ENCODE data around the gene SYNDIG1L. TPM values are rescaled to one million over a fixed set of nuclear protein-coding genes. Genes with fewer than 3 reads are reported as not detected.

The SYNDIG1L gene
- polyA plus RNA-seq, 3 donors from 2014 or later: not detected

DNA sequence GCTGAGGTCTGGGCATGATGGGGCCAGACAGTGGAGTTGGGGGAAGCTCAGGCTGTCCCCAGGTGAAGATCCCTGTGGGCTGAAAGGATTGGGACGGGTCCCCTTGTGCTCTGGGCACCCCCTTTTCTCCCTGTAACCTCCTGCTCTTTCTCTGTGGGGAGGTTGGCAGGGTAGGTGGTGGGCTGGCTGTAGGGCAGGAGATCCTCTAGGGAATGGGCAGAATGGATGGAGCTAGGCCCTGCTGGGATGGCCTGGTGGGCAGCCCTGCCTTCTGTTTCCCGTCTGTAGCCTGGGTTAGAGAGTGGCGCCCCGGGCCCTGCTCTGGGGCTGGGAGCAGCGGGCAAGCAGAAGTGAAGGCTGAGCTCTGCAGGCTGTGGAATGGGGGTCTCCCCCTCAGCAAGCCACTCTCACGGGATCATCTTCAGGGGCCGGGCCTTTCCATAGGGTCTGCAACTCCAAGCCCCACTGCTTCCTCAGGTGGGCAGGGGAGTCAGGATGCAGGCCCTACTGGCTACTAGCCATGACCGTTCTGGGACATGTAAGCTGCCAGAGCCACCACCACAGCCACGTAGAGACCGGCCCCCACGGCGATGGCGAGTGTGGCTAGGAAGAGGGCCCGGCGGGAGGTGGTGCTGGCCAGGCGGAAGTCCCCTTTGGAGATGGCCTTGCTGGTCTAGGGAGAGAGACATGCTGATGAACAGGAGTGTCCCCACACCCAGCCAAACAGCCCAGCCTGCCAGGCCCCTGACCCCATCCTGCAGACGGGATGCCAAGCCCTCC is 18.8 kb downstream of the SYNDIG1L start:
- no peak for DNase-seq
- H3K9me3 Mint-ChIP-seq: no peaks in the 10 kb centered on the region
- H3K27me3 Mint-ChIP-seq (ENCODE audit: low read depth in 3 of 3): peaks cover 3 to 7% (median 4%) of the 10 kb centered on the region in 3 donors
- no peak overlapping the region for H3K27ac Mint-ChIP-seq
- no peaks in the 10 kb centered on the region for H3K36me3 Mint-ChIP-seq
- no peak overlapping the region for H3K4me3 Mint-ChIP-seq
- H3K4me1 Mint-ChIP-seq: peaks cover 9 to 10% of the 10 kb centered on the region in 2 donors

DNA sequence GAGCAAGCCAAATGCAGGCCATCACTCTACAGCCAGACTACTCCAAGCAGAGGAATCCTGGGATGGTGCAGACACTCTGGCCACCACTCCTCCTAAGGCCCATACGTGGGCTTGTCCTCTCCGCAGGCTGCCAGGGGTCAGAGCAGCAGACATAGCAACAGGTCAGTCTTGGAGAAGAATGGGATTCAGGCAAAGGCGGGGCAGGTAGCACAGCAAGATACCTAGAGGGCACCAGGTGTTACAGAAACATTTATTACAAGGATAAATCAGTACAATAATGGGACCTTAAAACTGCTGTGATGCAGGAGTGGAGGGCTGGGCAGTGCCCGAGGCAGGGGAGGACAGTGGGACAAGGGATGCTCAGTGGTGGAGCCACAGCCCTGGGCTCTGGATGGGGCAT is 20.3 kb downstream of the SYNDIG1L start:
- no peak for DNase-seq
- H3K4me3 Mint-ChIP-seq: no peak overlapping the region
- H3K36me3 Mint-ChIP-seq: no peaks in the 10 kb centered on the region
- peaks cover 3 to 7% (median 5%) of the 10 kb centered on the region in 3 donors for H3K27me3 Mint-ChIP-seq (ENCODE audit: low read depth in 3 of 3)
- peaks cover 24 to 26% of the 10 kb centered on the region in 2 donors for H3K4me1 Mint-ChIP-seq
- no peak overlapping the region for H3K27ac Mint-ChIP-seq
- H3K9me3 Mint-ChIP-seq: no peaks in the 10 kb centered on the region

DNA sequence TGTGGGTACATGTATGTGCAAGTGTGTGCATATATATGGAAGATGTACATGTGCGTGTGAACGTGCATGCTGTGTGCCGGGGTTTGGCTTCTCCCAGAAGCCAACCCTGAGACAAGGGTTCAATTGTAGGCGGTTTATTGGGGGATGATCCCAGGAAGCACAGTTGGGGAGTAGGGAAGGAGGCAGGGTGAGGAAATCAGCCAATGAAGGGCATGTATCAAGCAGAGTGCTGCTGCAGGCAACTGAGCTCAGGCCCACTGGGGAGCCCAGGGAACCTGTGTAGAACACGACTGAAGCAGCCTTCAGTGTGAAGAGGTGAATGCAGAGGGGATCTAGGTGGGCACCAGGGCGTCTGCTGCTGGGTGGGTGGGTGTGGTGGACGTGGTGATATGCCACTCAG is 21.6 kb downstream of the SYNDIG1L start:
- Mint-ChIP-seq H3K4me3 (no peak overlapping the region), H3K27ac (peak overlapping the region in 1 of 6 donors; percentile 71), H3K27me3 (ENCODE audit: low read depth in 3 of 3) (peaks cover 0 to 11% (median 2%) of the 10 kb centered on the region in 3 donors), H3K9me3 (no peaks in the 10 kb centered on the region), H3K36me3 (no peaks in the 10 kb centered on the region), H3K4me1 (peaks cover 26 to 31% of the 10 kb centered on the region in 2 donors)
- no peak for DNase-seq

DNA sequence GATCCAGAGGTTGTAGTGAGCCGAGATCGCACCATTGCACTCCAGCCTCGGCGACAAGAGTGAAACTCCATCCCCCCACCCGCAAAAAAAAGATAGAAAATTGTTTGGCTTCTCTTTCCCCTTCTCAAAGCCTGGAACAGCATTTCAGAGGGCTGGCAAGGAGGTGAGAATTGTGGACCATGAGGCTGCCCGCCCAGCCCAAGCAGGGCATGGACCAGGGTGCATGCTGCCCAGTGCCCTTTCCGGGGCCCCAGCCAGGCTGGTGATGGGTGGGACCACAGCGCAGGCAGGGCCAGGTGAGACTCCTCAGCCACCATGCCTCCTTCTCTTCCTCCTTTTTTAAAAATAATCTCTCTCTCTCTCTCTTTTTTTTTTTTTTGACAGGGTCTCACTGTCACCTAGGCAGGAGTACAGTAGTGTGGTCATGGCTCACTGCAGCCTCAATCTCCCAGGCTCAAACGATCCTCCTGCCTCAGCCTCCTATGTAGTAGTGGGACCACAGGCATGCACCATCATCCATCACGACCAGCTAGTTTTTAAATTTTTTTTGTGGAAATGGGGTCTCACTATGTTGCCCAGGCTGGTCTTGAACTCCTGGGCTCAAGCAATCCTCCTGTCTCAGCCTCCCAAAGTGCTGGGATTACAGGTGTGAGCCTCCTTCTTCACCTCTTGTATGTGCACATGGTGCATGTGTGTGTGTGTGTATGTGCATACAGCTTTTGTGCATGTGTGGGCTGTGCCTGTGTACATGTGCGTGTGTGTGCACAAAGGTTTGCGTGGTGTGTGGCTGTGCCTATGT is 22.2 kb downstream of the SYNDIG1L start:
- peaks cover 0 to 9% (median 2%) of the 10 kb centered on the region in 3 donors for H3K27me3 Mint-ChIP-seq (ENCODE audit: low read depth in 3 of 3)
- no peaks in the 10 kb centered on the region for H3K36me3 Mint-ChIP-seq
- no peaks in the 10 kb centered on the region for H3K9me3 Mint-ChIP-seq
- no peak overlapping the region for H3K4me3 Mint-ChIP-seq
- no peak for DNase-seq
- peaks cover 27 to 31% of the 10 kb centered on the region in 2 donors for H3K4me1 Mint-ChIP-seq
- peak overlapping the region in 1 of 6 donors; percentile 71 for H3K27ac Mint-ChIP-seq

DNA sequence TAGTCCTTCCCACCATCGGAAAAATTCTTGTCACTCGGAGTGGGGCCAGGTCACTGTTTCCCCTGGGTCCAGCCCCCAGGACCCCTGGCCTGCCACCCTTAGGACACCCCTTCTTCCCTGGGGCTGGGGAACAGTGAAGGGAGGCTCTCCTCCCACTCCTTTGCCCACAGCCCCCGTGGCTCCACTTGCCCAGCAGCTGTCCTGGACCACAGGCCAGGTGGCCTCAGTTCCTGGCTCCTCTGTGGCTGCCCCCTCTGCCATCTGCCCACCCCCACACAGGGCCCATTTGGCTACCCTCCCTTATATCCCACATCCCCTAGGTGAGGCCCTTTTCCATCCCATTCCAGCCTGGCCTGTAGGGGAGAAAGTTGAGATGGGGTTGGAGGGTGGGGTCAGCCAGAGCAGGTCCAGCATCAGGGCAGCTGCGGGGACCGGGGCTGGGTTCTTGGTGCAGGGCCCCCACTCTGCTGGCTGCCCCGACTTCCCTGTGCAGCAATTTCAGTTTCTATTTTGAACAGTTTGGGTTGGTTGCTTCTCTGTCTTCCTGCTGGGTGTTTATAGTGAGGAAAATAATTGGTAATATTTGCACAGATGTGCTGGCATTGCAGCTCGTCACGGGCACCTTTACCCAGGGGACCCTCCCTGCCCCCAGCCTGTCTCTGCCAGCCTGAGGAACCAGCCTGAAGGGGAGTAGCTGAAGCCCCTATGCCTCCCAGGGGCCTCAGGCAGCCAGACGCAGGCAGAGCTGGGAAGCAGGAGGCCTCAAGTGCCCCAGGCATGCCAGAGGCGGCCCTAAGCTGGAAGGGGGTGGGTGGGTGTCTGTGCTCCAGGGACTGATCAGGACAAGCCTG is 23.4 kb downstream of the SYNDIG1L start:
- Mint-ChIP-seq H3K9me3 (no peaks in the 10 kb centered on the region), H3K4me1 (peaks cover 27 to 31% of the 10 kb centered on the region in 2 donors), H3K4me3 (peak overlapping the region; percentile 28 to 81 (median 78)), H3K27ac (peak overlapping the region; percentile 19 to 89 (median 68)), H3K36me3 (no peaks in the 10 kb centered on the region), H3K27me3 (ENCODE audit: low read depth in 3 of 3) (peaks cover 0 to 9% (median 2%) of the 10 kb centered on the region in 3 donors)
- no peak for DNase-seq

DNA sequence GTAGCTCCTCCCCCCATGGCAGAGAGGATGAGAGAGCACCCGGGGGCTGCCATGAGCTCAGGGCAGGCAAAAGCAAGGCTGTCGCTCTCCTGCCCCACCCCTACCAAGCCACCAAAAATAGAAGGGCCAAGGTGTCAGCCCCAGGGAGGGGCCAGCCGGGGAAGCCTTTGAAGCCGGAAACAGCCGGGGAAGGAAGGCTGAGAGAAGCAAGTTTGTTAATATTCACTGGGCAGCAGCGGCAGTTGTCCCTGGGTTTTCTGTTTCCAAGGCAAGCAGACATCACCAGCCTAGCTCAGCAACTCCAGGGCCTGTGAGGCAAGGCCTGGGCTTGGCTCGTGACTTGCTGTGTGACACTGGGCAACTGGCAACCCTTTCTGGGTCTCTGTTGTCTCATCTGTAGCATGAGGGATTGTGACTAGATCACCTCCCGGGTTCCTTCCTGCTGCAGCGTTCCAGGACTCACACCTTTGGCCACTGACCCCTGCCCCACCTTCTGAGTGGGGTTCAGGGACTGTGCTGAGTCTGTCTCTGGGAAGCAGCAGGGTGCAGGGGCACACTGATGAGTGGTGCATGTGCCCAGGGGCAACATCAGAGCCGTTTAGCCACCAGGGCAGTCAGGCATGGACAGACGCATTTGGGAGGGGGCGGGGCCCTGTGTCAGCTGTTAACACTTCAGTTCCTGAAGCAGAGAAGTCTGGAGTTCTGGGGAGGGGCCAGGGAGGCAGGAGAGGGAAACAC is 24.3 kb downstream of the SYNDIG1L start:
- DNase-seq: peak; percentile 52 to 58 (median 54)
- H3K36me3 Mint-ChIP-seq: no peaks in the 10 kb centered on the region
- H3K9me3 Mint-ChIP-seq: no peaks in the 10 kb centered on the region
- H3K27me3 Mint-ChIP-seq (ENCODE audit: low read depth in 3 of 3): peaks cover 0 to 9% (median 2%) of the 10 kb centered on the region in 3 donors
- peak overlapping the region; percentile 74 to 89 (median 86) for H3K27ac Mint-ChIP-seq
- peaks cover 27 to 31% of the 10 kb centered on the region in 2 donors for H3K4me1 Mint-ChIP-seq
- H3K4me3 Mint-ChIP-seq: peak overlapping the region; percentile 58 to 81 (median 80)

DNA sequence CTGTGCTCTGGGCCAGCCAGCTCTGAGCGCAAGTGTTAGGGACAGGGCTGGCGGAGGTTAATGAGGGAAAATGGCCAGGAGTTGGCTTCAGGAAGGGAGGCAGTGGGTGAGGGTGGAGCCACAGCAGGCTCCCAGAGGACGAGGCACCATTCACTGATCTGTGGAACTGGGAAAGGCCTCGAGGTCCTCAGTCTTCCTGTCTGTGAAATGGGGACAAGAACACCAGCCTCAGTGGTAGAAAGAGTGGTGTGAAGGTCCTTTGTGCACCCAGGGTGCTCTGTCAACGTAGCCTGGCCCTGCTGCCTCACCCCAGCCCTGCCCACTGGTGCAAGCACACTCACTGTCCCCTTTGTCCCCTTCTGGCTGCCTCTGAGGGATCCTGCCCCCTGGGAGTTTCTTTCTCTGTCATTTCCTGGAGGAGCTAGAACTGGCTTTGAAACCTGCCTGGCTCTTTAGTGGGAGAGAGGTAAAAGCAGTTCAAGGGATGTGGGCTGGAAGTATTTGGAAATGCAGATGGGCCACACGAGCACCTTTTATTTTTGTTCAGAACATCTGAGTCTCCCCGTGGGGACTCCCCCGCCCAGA is 25.0 kb downstream of the SYNDIG1L start:
- Mint-ChIP-seq H3K9me3 (no peaks in the 10 kb centered on the region), H3K27ac (peak overlapping the region; percentile 74 to 89 (median 86)), H3K27me3 (ENCODE audit: low read depth in 3 of 3) (peaks cover 0 to 9% (median 3%) of the 10 kb centered on the region in 3 donors), H3K36me3 (no peaks in the 10 kb centered on the region), H3K4me3 (peak overlapping the region; percentile 58 to 81 (median 80)), H3K4me1 (peaks cover 27 to 31% of the 10 kb centered on the region in 2 donors)
- DNase-seq: no peak

DNA sequence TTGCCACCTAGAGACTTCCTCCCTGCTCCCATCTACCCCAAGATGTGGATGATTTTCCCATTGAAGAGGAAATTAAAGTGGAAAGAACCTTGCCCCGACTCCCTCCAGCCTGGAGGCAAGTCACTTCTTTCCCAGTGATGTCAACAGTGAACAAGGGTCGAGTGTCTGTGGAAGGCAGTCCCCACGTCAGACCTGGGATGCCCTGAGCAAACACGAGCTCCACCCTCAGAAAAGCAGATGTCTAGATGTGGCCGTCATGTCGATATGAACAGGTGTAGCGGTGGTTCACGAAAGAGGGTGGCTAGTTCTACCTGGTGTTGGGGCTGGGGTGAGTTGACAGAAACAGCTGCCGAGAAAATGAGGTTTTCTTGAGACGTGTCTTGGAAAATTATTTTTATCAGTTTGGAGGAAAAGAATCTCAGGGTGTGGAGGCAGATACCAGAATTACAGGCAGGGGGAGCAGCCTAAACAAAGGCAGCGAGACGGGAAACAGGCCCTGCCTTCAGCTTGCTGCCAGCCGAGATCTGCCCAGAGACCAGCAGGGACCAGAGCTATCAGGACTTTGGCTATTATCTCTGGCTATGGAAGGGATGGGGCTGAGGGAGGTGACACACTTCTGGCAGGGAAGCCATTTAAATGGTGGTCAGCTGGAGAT is 25.9 kb downstream of the SYNDIG1L start:
- H3K4me1 Mint-ChIP-seq: peaks cover 26 to 31% of the 10 kb centered on the region in 2 donors
- DNase-seq: no peak
- no peaks in the 10 kb centered on the region for H3K9me3 Mint-ChIP-seq
- peaks cover 0 to 5% (median 3%) of the 10 kb centered on the region in 3 donors for H3K27me3 Mint-ChIP-seq (ENCODE audit: low read depth in 3 of 3)
- H3K4me3 Mint-ChIP-seq: peak overlapping the region in 3 of 5 donors; percentile 20 to 56 (median 48)
- peak overlapping the region in 3 of 6 donors; percentile 6 to 45 (median 19) for H3K27ac Mint-ChIP-seq
- no peaks in the 10 kb centered on the region for H3K36me3 Mint-ChIP-seq

DNA sequence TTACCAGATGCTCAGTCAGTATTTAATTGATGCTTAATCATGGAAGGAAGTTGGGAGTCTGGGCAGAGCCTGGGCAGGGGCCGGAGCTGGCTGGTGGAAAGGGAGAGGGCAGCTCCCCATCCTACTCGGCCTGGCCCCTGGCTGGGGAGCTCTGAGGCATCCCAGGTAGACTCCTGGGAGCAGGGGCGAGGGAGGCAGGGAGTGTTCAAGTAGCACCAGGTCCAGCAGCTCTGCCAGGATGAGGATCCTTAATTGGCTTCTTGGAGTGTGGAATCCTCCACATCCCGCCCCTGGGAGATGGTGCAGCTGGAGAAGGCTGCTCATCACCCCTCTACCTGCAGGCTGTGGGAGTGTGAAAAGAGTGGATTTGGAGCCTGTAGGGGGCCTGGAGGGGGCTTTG is 30.9 kb downstream of the SYNDIG1L start:
- H3K36me3 Mint-ChIP-seq: no peaks in the 10 kb centered on the region

DNA sequence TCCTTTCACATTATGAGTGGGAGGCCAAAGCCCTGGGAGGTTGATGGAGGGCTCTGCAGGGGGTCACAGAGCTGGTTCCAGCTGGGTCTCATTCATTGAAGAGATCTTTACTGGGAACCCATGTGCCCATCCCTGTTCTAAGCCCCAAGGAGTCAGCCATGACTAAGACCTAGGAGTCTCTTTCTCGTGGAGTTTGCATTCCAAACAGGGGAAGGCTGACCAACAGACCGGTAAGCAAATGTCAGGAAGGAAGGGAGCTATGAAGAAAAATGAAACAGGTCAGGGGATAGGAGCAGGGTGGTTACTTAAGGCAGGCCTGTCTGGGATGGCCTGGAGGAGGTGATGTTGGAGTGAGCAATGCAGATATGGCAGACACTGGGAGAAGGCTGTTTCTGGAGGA is 31.5 kb downstream of the SYNDIG1L start:
- Mint-ChIP-seq H3K4me3 (no peak overlapping the region), H3K27me3 (ENCODE audit: low read depth in 3 of 3) (peaks cover 2 to 4% (median 2%) of the 10 kb centered on the region in 3 donors), H3K4me1 (peaks cover 0 to 1% of the 10 kb centered on the region in 2 donors), H3K9me3 (no peaks in the 10 kb centered on the region), H3K27ac (no peak overlapping the region), H3K36me3 (no peaks in the 10 kb centered on the region)
- DNase-seq: no peak

More for the DNA sequence above, 30.9 kb downstream of the SYNDIG1L start:
- no peak overlapping the region for H3K27ac Mint-ChIP-seq
- H3K9me3 Mint-ChIP-seq: no peaks in the 10 kb centered on the region
- H3K4me1 Mint-ChIP-seq: peaks cover 1% of the 10 kb centered on the region in 2 donors
- H3K4me3 Mint-ChIP-seq: no peak overlapping the region
- DNase-seq: no peak
- H3K27me3 Mint-ChIP-seq (ENCODE audit: low read depth in 3 of 3): peaks cover 2 to 4% (median 2%) of the 10 kb centered on the region in 3 donors

DNA sequence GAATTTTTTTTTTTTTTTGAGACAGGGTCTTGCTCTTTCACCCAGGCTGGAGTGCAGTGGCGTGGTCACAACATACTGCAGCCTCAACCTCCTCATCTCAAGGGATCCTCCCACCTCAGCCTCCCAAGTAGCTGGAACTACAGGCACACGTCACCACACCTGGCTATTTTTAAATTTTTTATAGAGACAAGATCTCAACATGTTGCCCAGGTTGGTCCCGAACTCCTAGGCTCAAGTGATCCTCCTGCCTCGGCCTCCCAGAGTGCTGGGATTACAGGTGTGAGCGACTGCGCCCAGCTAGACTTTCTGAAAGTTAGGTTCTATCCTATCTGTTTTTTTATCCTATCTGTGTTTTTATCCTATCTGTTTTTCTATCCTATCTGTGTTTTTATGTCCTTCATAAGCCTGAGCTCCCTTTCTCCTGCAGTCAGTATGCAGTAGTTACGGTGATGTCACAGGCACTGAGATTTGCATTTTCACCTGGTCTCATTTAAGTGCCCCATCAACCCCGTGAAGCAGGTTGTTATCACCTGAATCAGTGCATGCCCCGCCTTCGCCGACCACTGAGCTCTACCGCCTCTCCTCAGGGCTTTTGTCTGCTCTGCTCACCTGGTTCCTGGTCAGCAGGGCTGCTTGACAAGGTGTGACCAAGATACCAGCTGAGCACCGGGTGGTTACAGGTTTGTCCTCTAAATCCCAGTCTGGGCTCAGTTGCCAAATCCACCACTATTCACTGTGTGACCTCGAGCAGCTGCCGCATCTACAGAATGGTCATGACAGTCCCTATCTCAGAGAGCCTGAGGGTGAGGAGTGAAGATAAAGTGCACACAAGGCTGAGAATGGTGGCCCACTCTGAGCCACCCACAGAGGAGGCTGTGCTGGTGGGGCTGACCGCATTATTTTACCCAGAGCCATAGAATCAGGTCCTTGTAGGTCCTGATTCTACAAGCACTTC is 33.1 kb downstream of the SYNDIG1L start:
- Mint-ChIP-seq H3K27me3 (ENCODE audit: low read depth in 3 of 3) (peaks cover 2 to 4% (median 2%) of the 10 kb centered on the region in 3 donors), H3K4me3 (no peak overlapping the region), H3K4me1 (no peaks in the 10 kb centered on the region), H3K36me3 (no peaks in the 10 kb centered on the region), H3K9me3 (no peaks in the 10 kb centered on the region), H3K27ac (no peak overlapping the region)
- DNase-seq: no peak

Measured in immature natural killer cell (primary cell).